ENCODE results near the gene FADS6. TPM values are rescaled to one million over a fixed set of nuclear protein-coding genes. Genes with fewer than 3 reads are reported as not detected.

The FADS6 gene
- total and polyA plus RNA-seq, 2 experiments from 2014 or later = 0.42 to 0.73 TPM

DNA sequence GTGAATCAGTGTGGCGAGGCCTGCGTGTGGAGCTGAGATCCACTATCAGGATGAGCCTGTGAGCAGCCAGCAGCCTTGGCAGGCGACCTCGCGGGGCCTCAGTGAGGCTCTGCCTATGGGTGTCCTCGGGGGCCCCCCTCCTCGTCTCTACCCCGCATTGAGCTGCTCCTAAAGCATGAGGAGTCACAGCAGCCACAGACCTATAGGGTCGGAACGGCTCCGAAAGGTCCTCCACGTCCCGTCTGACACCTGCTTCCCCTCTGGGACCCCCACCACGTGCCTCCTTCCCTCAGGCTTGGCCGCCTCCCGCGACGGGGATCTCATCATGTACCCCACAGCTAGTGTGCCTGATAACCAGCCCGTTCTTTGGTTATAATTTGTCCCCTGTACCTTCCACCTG, 62.6 kb downstream of the FADS6 start (continued):
- TF ChIP-seq EZH2 (IDR thresholded peaks at IDR 0.05; ENCODE audit: low read depth, unreplicated experiment) = no peak
- no peak for TF ChIP-seq NANOG (IDR thresholded peaks at IDR 0.05; ENCODE audit: borderline replicate concordance)
- TF ChIP-seq, protein P1, sequence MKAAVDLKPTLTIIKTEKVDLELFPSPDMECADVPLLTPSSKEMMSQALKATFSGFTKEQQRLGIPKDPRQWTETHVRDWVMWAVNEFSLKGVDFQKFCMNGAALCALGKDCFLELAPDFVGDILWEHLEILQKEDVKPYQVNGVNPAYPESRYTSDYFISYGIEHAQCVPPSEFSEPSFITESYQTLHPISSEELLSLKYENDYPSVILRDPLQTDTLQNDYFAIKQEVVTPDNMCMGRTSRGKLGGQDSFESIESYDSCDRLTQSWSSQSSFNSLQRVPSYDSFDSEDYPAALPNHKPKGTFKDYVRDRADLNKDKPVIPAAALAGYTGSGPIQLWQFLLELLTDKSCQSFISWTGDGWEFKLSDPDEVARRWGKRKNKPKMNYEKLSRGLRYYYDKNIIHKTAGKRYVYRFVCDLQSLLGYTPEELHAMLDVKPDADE (IDR thresholded peaks at IDR 0.05) = no peak
- TF ChIP-seq CREB1 (CRISPR knock-in tag; IDR thresholded peaks at IDR 0.05; ENCODE audit: low read depth) = no peak

- Mint-ChIP-seq H3K27me3 (ENCODE audit: insufficient read depth, low read depth, poor library complexity) (peaks cover 10% of the 10 kb centered on the region), H3K4me1 (no peaks in the 10 kb centered on the region; the same call in 2 of the 3 replicates), H3K4me3 (no peak overlapping the region), H3K27ac (no peak overlapping the region), H3K9me3 (no peaks in the 10 kb centered on the region), H3K36me3 (ENCODE audit: low read depth) (no peaks in the 10 kb centered on the region)
- Histone ChIP-seq H3K9me2 (ENCODE audit: insufficient read depth) (no peaks in the 10 kb centered on the region), H3K27ac (ENCODE audit: low read depth) (no peak overlapping the region), H2AFZ (no peak overlapping the region), H3K4me1 (ENCODE audit: insufficient read depth) (no peaks in the 10 kb centered on the region), H4K20me1 (replicated peaks; ENCODE audit: insufficient read depth) (peaks cover 9% of the 10 kb centered on the region; the same call in 1 of the 2 replicates), H3K36me3 (ENCODE audit: insufficient read depth) (no peaks in the 10 kb centered on the region), H3K4me3 (no peak overlapping the region), H3K79me2 (replicated peaks; ENCODE audit: insufficient read depth) (no peaks in the 10 kb centered on the region), H3K4me2 (no peak overlapping the region), H3F3A (replicated peaks; ENCODE audit: low read depth) (no peaks in the 10 kb centered on the region), H3K27me3 (ENCODE audit: insufficient read depth) (no peaks in the 10 kb centered on the region)
- ATAC-seq (no peak), DNase-seq (ENCODE audit: low spot score) (no peak)
- TF ChIP-seq ZNF114 (CRISPR knock-in tag; IDR thresholded peaks at IDR 0.05) = no peak
- TF ChIP-seq REST (IDR thresholded peaks at IDR 0.05; ENCODE audit: unreplicated experiment) = no peak
- no peak for TF ChIP-seq ZNF331 (CRISPR knock-in tag; IDR thresholded peaks at IDR 0.05; ENCODE audit: low read depth)
- TF ChIP-seq NANOG (IDR thresholded peaks at IDR 0.05; ENCODE audit: borderline replicate concordance) = no peak
- TF ChIP-seq, protein P2, sequence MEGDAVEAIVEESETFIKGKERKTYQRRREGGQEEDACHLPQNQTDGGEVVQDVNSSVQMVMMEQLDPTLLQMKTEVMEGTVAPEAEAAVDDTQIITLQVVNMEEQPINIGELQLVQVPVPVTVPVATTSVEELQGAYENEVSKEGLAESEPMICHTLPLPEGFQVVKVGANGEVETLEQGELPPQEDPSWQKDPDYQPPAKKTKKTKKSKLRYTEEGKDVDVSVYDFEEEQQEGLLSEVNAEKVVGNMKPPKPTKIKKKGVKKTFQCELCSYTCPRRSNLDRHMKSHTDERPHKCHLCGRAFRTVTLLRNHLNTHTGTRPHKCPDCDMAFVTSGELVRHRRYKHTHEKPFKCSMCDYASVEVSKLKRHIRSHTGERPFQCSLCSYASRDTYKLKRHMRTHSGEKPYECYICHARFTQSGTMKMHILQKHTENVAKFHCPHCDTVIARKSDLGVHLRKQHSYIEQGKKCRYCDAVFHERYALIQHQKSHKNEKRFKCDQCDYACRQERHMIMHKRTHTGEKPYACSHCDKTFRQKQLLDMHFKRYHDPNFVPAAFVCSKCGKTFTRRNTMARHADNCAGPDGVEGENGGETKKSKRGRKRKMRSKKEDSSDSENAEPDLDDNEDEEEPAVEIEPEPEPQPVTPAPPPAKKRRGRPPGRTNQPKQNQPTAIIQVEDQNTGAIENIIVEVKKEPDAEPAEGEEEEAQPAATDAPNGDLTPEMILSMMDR (conservative IDR thresholded peaks at IDR 0.05; ENCODE audit: low read depth in 2 of 2) = no peak
- TF ChIP-seq, protein P3, sequence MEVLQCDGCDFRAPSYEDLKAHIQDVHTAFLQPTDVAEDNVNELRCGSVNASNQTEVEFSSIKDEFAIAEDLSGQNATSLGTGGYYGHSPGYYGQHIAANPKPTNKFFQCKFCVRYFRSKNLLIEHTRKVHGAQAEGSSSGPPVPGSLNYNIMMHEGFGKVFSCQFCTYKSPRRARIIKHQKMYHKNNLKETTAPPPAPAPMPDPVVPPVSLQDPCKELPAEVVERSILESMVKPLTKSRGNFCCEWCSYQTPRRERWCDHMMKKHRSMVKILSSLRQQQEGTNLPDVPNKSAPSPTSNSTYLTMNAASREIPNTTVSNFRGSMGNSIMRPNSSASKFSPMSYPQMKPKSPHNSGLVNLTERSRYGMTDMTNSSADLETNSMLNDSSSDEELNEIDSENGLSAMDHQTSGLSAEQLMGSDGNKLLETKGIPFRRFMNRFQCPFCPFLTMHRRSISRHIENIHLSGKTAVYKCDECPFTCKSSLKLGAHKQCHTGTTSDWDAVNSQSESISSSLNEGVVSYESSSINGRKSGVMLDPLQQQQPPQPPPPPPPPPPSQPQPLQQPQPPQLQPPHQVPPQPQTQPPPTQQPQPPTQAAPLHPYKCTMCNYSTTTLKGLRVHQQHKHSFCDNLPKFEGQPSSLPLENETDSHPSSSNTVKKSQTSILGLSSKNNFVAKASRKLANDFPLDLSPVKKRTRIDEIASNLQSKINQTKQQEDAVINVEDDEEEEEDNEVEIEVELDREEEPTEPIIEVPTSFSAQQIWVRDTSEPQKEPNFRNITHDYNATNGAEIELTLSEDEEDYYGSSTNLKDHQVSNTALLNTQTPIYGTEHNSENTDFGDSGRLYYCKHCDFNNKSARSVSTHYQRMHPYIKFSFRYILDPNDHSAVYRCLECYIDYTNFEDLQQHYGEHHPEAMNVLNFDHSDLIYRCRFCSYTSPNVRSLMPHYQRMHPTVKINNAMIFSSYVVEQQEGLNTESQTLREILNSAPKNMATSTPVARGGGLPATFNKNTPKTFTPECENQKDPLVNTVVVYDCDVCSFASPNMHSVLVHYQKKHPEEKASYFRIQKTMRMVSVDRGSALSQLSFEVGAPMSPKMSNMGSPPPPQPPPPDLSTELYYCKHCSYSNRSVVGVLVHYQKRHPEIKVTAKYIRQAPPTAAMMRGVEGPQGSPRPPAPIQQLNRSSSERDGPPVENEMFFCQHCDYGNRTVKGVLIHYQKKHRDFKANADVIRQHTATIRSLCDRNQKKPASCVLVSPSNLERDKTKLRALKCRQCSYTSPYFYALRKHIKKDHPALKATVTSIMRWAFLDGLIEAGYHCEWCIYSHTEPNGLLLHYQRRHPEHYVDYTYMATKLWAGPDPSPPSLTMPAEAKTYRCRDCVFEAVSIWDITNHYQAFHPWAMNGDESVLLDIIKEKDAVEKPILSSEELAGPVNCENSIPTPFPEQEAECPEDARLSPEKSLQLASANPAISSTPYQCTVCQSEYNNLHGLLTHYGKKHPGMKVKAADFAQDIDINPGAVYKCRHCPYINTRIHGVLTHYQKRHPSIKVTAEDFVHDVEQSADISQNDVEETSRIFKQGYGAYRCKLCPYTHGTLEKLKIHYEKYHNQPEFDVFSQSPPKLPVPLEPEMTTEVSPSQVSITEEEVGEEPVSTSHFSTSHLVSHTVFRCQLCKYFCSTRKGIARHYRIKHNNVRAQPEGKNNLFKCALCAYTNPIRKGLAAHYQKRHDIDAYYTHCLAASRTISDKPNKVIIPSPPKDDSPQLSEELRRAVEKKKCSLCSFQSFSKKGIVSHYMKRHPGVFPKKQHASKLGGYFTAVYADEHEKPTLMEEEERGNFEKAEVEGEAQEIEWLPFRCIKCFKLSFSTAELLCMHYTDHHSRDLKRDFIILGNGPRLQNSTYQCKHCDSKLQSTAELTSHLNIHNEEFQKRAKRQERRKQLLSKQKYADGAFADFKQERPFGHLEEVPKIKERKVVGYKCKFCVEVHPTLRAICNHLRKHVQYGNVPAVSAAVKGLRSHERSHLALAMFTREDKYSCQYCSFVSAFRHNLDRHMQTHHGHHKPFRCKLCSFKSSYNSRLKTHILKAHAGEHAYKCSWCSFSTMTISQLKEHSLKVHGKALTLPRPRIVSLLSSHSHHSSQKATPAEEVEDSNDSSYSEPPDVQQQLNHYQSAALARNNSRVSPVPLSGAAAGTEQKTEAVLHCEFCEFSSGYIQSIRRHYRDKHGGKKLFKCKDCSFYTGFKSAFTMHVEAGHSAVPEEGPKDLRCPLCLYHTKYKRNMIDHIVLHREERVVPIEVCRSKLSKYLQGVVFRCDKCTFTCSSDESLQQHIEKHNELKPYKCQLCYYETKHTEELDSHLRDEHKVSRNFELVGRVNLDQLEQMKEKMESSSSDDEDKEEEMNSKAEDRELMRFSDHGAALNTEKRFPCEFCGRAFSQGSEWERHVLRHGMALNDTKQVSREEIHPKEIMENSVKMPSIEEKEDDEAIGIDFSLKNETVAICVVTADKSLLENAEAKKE (CRISPR knock-in tag; IDR thresholded peaks at IDR 0.05) = no peak
- TF ChIP-seq POLR2AphosphoS5 (IDR thresholded peaks at IDR 0.05; ENCODE audit: low read depth) = no peak
- no peak for TF ChIP-seq STAT1 (IDR thresholded peaks at IDR 0.05; ENCODE audit: unreplicated experiment)
- no peak for TF ChIP-seq EZH2phosphoT487 (IDR thresholded peaks at IDR 0.05; ENCODE audit: unreplicated experiment)
- no peak for TF ChIP-seq CREB1 (CRISPR knock-in tag; IDR thresholded peaks at IDR 0.05; ENCODE audit: low read depth)
Observed at GRCh38 chr17:74827800-74828199, 65.6 kb downstream of the FADS6 start.

Data from GM23338 (cell line).